Measurements from ENCODE around the gene CDC16.

DNA sequence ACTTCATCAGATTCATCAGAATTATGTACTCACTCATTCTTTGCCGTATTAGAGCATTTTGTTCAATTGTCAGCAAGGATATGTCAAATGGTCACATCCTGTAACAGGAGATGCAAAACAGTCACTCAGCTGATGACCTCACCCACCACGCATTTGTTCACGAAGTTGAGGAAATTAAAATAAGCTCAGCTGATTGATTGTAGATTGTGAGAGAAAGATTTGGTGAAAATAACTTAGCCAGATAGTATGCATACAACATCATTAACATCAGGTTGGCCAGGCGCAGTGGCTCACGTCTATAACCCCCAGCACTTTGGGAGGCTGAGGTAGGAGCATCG is 22.6 kb upstream of the CDC16 start:
- no peak for TF ChIP-seq SRF (CRISPR knock-in tag; IDR thresholded peaks at IDR 0.05)
- TF ChIP-seq, protein P1, sequence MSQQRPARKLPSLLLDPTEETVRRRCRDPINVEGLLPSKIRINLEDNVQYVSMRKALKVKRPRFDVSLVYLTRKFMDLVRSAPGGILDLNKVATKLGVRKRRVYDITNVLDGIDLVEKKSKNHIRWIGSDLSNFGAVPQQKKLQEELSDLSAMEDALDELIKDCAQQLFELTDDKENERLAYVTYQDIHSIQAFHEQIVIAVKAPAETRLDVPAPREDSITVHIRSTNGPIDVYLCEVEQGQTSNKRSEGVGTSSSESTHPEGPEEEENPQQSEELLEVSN (IDR thresholded peaks at IDR 0.05; ENCODE audit: borderline replicate concordance in 1 of 2, extremely low read depth in 1 of 2, insufficient read depth in 1 of 2, insufficient read length in 1 of 2, low read depth in 1 of 2, low read length in 1 of 2, poor library complexity in 1 of 2, severe bottlenecking in 1 of 2) = no peak
- no peak for TF ChIP-seq THRA (IDR thresholded peaks at IDR 0.05)
- no peak for TF ChIP-seq HBP1 (CRISPR knock-in tag; IDR thresholded peaks at IDR 0.05)
- TF ChIP-seq DNMT1 (IDR thresholded peaks at IDR 0.05) = no peak
- TF ChIP-seq RCOR1 (IDR thresholded peaks at IDR 0.05; ENCODE audit: borderline replicate concordance in 1 of 2, low read depth in 2 of 2, low read length in 2 of 2) = no peak
- no peak for TF ChIP-seq CTCF (IDR thresholded peaks at IDR 0.05 in 2 of 3, conservative IDR thresholded peaks at IDR 0.05 in 1 of 3; ENCODE audit: insufficient read depth in 2 of 3, low read depth in 1 of 3, low read length in 3 of 3)
- TF ChIP-seq ZBTB9 (CRISPR knock-in tag; IDR thresholded peaks at IDR 0.05) = no peak
- no peak for TF ChIP-seq ZNF24 (IDR thresholded peaks at IDR 0.05)
- TF ChIP-seq POLR2AphosphoS5 (IDR thresholded peaks at IDR 0.05; ENCODE audit: control insufficient read depth, insufficient read depth, low read depth, low read length) = no peak
- TF ChIP-seq ATF3 (IDR thresholded peaks at IDR 0.05) = peak; percentile 76
- TF ChIP-seq ATF3 (CRISPR knock-in tag; conservative IDR thresholded peaks at IDR 0.05) = no peak
- TF ChIP-seq MXD1 (CRISPR knock-in tag; IDR thresholded peaks at IDR 0.05; ENCODE audit: borderline replicate concordance, poor library complexity, severe bottlenecking) = no peak
- TF ChIP-seq, protein P2, sequence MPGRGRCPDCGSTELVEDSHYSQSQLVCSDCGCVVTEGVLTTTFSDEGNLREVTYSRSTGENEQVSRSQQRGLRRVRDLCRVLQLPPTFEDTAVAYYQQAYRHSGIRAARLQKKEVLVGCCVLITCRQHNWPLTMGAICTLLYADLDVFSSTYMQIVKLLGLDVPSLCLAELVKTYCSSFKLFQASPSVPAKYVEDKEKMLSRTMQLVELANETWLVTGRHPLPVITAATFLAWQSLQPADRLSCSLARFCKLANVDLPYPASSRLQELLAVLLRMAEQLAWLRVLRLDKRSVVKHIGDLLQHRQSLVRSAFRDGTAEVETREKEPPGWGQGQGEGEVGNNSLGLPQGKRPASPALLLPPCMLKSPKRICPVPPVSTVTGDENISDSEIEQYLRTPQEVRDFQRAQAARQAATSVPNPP (IDR thresholded peaks at IDR 0.05; ENCODE audit: borderline replicate concordance, insufficient read depth, insufficient read length) = no peak
- TF ChIP-seq SMAD1 (IDR thresholded peaks at IDR 0.05; ENCODE audit: low read depth, low read length, partially characterized antibody) = no peak
